ENCODE measurements around the gene KCTD21. TPM values are rescaled to one million over a fixed set of nuclear protein-coding genes. Genes with fewer than 3 reads are reported as not detected.

The KCTD21 gene
- total and polyA plus RNA-seq, 4 donors: 5.8 to 12.6 (median 9.2) TPM

DNA sequence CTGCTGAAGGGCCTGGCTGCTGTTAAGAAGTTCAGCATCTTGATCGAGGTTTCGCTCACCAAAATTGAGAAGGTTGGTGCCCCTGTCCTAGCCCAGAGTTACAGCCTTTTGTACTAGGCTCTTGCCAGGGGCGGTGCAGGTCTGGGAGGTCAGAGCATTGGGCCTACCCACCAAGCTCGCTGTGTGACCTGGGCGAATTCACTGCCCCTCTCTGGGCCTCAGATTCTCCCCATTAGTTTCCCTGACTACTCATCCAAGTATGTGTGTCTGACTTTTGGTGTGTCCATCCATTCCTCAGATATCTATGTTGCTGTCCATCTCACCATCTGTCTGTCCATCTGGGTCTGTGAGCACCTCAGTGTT lies 11.2 kb upstream of the KCTD21 start:
- TF ChIP-seq GABPA (IDR thresholded peaks at IDR 0.05 in 1 of 2, conservative IDR thresholded peaks at IDR 0.05 in 1 of 2) (no peak), JUND (IDR thresholded peaks at IDR 0.05) (no peak), NR2F2 (IDR thresholded peaks at IDR 0.05) (no peak), YY1 (IDR thresholded peaks at IDR 0.05) (no peak), RAD21 (IDR thresholded peaks at IDR 0.05) (no peak), FOXA1 (IDR thresholded peaks at IDR 0.05) (no peak), HNF4A (conservative IDR thresholded peaks at IDR 0.05) (no peak), RXRA (IDR thresholded peaks at IDR 0.05) (no peak), TAF1 (conservative IDR thresholded peaks at IDR 0.05) (no peak)
- TF ChIP-seq, protein P1, sequence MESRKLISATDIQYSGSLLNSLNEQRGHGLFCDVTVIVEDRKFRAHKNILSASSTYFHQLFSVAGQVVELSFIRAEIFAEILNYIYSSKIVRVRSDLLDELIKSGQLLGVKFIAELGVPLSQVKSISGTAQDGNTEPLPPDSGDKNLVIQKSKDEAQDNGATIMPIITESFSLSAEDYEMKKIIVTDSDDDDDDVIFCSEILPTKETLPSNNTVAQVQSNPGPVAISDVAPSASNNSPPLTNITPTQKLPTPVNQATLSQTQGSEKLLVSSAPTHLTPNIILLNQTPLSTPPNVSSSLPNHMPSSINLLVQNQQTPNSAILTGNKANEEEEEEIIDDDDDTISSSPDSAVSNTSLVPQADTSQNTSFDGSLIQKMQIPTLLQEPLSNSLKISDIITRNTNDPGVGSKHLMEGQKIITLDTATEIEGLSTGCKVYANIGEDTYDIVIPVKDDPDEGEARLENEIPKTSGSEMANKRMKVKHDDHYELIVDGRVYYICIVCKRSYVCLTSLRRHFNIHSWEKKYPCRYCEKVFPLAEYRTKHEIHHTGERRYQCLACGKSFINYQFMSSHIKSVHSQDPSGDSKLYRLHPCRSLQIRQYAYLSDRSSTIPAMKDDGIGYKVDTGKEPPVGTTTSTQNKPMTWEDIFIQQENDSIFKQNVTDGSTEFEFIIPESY (IDR thresholded peaks at IDR 0.05): no peak
- TF ChIP-seq, protein P2, sequence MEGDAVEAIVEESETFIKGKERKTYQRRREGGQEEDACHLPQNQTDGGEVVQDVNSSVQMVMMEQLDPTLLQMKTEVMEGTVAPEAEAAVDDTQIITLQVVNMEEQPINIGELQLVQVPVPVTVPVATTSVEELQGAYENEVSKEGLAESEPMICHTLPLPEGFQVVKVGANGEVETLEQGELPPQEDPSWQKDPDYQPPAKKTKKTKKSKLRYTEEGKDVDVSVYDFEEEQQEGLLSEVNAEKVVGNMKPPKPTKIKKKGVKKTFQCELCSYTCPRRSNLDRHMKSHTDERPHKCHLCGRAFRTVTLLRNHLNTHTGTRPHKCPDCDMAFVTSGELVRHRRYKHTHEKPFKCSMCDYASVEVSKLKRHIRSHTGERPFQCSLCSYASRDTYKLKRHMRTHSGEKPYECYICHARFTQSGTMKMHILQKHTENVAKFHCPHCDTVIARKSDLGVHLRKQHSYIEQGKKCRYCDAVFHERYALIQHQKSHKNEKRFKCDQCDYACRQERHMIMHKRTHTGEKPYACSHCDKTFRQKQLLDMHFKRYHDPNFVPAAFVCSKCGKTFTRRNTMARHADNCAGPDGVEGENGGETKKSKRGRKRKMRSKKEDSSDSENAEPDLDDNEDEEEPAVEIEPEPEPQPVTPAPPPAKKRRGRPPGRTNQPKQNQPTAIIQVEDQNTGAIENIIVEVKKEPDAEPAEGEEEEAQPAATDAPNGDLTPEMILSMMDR (IDR thresholded peaks at IDR 0.05; ENCODE audit: low read depth, low read length, missing input control): no peak
- TF ChIP-seq, protein P3, sequence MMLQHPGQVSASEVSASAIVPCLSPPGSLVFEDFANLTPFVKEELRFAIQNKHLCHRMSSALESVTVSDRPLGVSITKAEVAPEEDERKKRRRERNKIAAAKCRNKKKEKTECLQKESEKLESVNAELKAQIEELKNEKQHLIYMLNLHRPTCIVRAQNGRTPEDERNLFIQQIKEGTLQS (IDR thresholded peaks at IDR 0.05): no peak
- TF ChIP-seq, protein P4, sequence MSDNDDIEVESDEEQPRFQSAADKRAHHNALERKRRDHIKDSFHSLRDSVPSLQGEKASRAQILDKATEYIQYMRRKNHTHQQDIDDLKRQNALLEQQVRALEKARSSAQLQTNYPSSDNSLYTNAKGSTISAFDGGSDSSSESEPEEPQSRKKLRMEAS (IDR thresholded peaks at IDR 0.05): no peak
- Histone ChIP-seq H3K36me3 (ENCODE audit: control insufficient read depth in 4 of 4, insufficient read depth in 3 of 4, low read depth in 1 of 4, low read length in 3 of 4) (peaks cover 5 to 23% (median 9%) of the 10 kb centered on the region in 4 donors), H3K27me3 (ENCODE audit: control insufficient read depth in 4 of 4, insufficient read depth in 4 of 4, low read length in 3 of 4) (no peaks in the 10 kb centered on the region), H3K4me1 (ENCODE audit: control insufficient read depth in 4 of 4, insufficient read depth in 4 of 4, low read length in 3 of 4) (peaks cover 0 to 2% (median 0%) of the 10 kb centered on the region in 4 donors), H3K9me3 (ENCODE audit: control insufficient read depth in 4 of 4, low read length in 3 of 4) (no peaks in the 10 kb centered on the region), H3K4me3 (ENCODE audit: low read depth in 1 of 3, low read length in 3 of 3) (no peak overlapping the region), H3K27ac (ENCODE audit: low read depth in 1 of 2, low read length in 2 of 2) (no peak overlapping the region), H3K9ac (ENCODE audit: low read depth in 1 of 2, low read length in 2 of 2) (no peak overlapping the region)
- DNase-seq (ENCODE audit: low spot score): no peak
- WGBS: 98% methylated on average over 5 of the region's 5 CpGs

DNA sequence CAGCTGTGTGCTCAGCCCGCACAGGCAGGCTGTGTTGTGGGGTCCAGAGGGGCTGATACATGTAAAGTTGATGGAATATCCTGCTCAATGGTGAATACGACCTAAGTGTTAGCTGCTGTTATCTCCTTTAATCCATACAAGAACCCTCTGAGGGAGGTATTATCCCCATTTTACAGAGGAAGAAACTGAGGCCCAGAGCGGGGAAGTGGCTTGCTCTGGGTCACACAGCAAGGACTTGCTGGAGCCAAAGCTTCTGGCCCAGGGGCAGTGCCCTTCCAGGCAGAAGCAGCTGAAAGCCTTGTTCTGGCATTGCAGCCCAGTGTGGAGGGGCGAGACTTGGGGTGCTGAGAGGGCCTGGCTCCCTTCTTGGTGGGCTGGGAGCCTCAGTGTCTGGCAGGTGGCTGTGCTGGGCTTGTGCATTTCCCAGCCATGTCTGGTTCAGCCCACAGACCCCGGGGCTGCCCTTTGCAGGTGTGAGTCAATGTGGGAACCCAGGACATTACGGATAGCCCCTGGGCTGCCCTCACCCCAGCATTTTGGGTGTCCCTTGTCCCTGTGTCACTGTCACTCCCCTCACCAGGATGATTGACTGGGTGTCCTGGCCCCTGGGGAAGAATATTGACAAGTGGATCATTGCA lies 10.7 kb upstream of the KCTD21 start:
- Histone ChIP-seq H3K4me1 (ENCODE audit: control insufficient read depth in 4 of 4, insufficient read depth in 4 of 4, low read length in 3 of 4) (peaks cover 0 to 2% (median 0%) of the 10 kb centered on the region in 4 donors), H3K27me3 (ENCODE audit: control insufficient read depth in 4 of 4, insufficient read depth in 4 of 4, low read length in 3 of 4) (no peaks in the 10 kb centered on the region), H3K36me3 (ENCODE audit: control insufficient read depth in 4 of 4, insufficient read depth in 3 of 4, low read depth in 1 of 4, low read length in 3 of 4) (peaks cover 5 to 23% (median 9%) of the 10 kb centered on the region in 4 donors), H3K27ac (ENCODE audit: low read depth in 1 of 2, low read length in 2 of 2) (no peak overlapping the region), H3K9ac (ENCODE audit: low read depth in 1 of 2, low read length in 2 of 2) (no peak overlapping the region), H3K9me3 (ENCODE audit: control insufficient read depth in 4 of 4, low read length in 3 of 4) (no peaks in the 10 kb centered on the region), H3K4me3 (ENCODE audit: low read depth in 1 of 3, low read length in 3 of 3) (no peak overlapping the region)
- no peak for DNase-seq (ENCODE audit: low spot score)
- 95% methylated on average over 6 of the region's 6 CpGs for WGBS
- TF ChIP-seq JUND (IDR thresholded peaks at IDR 0.05) (no peak), HNF4A (conservative IDR thresholded peaks at IDR 0.05) (no peak), NR2F2 (IDR thresholded peaks at IDR 0.05) (no peak), FOXA1 (IDR thresholded peaks at IDR 0.05) (no peak), FOXA2 (IDR thresholded peaks at IDR 0.05) (no peak), SP1 (IDR thresholded peaks at IDR 0.05) (no peak)
- TF ChIP-seq, protein P3 (IDR thresholded peaks at IDR 0.05): no peak
- TF ChIP-seq, protein P5, sequence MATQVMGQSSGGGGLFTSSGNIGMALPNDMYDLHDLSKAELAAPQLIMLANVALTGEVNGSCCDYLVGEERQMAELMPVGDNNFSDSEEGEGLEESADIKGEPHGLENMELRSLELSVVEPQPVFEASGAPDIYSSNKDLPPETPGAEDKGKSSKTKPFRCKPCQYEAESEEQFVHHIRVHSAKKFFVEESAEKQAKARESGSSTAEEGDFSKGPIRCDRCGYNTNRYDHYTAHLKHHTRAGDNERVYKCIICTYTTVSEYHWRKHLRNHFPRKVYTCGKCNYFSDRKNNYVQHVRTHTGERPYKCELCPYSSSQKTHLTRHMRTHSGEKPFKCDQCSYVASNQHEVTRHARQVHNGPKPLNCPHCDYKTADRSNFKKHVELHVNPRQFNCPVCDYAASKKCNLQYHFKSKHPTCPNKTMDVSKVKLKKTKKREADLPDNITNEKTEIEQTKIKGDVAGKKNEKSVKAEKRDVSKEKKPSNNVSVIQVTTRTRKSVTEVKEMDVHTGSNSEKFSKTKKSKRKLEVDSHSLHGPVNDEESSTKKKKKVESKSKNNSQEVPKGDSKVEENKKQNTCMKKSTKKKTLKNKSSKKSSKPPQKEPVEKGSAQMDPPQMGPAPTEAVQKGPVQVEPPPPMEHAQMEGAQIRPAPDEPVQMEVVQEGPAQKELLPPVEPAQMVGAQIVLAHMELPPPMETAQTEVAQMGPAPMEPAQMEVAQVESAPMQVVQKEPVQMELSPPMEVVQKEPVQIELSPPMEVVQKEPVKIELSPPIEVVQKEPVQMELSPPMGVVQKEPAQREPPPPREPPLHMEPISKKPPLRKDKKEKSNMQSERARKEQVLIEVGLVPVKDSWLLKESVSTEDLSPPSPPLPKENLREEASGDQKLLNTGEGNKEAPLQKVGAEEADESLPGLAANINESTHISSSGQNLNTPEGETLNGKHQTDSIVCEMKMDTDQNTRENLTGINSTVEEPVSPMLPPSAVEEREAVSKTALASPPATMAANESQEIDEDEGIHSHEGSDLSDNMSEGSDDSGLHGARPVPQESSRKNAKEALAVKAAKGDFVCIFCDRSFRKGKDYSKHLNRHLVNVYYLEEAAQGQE (IDR thresholded peaks at IDR 0.05): no peak
